Renal cortex interstitium (tissue), 11 donors: ENCODE measurements around the gene TMOD3. TPM values are rescaled to one million over a fixed set of nuclear protein-coding genes. Genes with fewer than 3 reads are reported as not detected.

ENCODE experiments used
- DNase-seq, 11 donors: peaks; one replicate each; pipeline ENCODE4 v3.0.0-alpha.2; 2013; ENCODE audit warnings: low read depth in 9 of 11, low spot score in 4 of 11; ENCODE audit errors: extremely low read depth in 1 of 11
- polyA plus RNA-seq, 3 donors: library from polyadenylated mRNA; unstranded; fragments of 120-200 nt; gene quantifications; one replicate each; pipeline ENCODE4 v1.2.1, GENCODE V29; 2013; ENCODE audit not compliant: insufficient read length in 3 of 3

Gene TMOD3
- polyA plus RNA-seq, 3 donors: 48.3 to 55.3 (median 51.6) TPM

DNA sequence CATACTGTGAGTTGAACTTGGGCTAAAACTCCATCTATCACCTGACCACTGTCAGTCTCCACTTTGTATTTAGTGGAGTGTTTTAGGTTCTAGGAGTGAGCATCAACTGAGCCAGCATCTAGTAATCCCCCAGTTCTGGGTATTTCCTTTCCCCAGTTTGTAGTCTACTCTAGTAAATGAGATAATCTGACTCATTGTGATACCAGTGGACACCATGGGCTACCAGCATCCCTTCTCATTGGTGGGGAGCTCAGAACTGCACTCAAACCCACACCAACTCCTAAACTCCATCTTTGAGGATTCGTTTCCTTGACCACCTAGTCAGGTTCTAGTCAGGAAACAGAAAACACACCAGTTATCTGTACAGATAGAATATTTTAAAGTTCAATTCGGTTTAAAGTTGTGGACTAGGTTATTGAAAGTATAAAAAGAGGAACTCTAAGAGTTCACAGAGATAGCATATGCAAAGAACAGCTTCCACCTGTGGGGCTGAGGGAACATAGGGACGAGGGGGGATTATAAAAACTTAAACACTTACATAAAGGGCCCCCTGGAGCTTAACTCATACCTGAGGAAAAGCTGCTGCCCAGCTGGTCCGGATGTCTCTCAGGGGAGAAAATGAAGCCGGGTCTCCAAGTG lies 106.1 kb downstream of the TMOD3 start:
- DNase-seq: no peak

DNA sequence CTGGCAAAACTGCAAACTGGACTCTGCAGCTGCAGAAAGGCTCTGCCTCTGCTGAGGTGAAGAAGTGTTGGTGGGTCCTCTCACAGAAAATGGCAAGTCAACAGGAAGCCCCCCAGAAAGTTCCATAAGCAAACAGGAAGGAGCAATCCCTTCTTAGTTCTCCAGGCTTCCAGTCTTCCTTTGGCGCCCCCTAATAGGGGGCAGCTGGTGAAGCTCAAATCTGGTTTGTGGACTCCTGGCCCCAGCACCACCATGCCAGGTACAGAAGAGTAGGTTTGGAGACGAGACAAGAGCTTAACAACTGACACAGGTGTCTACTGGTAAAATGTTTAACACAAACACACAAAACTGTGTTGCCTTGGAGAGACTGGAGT lies 106.6 kb downstream of the TMOD3 start:
- DNase-seq: no peak

DNA sequence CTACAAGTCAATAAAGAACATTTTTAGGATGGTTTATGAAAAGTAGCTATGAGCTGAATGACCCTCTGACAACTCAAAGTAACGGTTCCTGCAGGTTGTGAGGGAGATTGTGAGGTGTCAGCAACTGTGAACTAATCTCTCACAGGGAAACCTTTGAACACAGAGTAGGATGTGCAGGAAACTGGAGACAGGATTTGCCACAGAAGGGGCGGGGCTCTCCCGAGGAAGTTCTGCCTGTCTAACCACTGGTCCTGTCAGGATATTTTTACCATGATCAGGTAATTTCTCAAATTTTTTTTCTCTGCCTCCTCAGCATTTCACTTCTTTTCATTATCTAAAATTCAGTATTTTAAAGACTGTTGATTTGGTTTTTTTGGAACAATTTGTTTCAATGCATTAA lies 108.8 kb downstream of the TMOD3 start:
- no peak for DNase-seq

DNA sequence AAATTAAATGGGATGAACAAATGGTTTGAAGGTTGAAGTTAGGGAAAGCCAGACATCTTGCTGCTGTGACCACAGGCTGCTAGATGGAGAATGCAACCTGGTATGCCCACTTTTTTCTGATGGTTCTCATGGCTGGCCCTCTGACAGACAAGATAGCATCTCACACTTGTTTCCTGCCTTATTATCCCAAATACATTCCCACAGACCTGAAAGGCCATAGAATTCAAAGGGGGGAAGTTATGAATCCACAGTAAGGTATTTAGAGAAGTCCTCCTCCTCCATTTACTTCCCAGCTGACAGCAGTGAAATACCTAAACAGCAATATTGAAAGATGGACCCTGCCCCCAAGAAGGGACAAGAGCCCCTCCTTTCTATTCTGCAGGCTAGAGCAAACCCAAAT lies 109.8 kb downstream of the TMOD3 start:
- no peak for DNase-seq

DNA sequence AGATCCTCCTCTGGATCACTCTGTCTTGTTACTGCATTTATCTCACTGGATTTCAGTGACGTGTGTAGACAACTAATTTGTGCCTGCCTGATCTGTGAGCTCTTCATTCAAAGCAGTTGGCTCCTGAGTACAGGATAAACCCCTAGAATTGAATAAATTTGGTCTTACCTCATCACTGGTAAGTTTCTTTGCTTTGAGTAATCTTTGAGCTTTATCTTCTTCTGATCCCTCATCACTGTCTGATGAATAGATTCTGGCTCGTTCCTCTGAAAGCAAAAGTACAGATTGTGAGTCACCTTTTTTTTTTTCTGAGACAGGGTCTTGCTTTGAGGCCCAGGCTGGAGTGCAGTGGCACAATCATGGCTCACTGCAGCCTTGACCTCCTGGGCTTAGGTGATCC lies 117.7 kb downstream of the TMOD3 start:
- DNase-seq: no peak

GRCh38 chr15:51952805-51953204 lies 123.4 kb downstream of the TMOD3 start:
- DNase-seq: no peak

DNA sequence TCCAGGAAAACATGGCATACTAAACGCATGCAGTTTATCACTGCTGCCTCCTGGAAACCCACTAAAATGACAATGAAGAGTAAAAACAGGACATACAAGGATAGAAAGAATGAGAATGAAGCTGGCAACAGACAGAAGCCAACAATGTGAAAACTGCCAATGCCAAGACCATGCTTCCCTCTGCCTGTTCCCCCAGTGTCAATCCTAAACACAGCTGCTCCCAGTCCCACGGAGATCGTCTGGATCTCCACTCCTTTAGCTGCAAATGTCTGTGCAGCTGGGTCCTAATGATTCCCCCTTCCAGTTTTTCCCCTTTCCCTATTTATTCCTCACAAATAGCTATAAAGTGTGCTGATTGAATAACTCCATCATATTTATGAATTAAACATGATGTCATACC lies 126.1 kb downstream of the TMOD3 start:
- DNase-seq: no peak

Other genes starting within 250 kb of the TMOD3 start
- gene DMXL2, start 206.9 kb upstream of the TMOD3 start, polyA plus RNA-seq: 10 to 100 TPM; 52.9 to 91.9 (median 62.2) TPM
- under 1 TPM in 2 of 3 donors, not detected in 1; 0.06 to 0.16 TPM for gene SCG3, start 148.2 kb upstream of the TMOD3 start, polyA plus RNA-seq
- gene LYSMD2, start 92.0 kb upstream of the TMOD3 start, polyA plus RNA-seq: 1 to 10 TPM; 3.6 to 4.3 (median 3.7) TPM
- gene TMOD2, start 78.1 kb upstream of the TMOD3 start, polyA plus RNA-seq: 1 to 10 TPM; 4.6 to 4.9 (median 4.9) TPM
- 10 to 100 TPM; 30.3 to 40.4 (median 39.1) TPM for gene LEO1, start 142.1 kb downstream of the TMOD3 start, polyA plus RNA-seq
- gene MAPK6, start 189.6 kb downstream of the TMOD3 start, polyA plus RNA-seq: 10 to 100 TPM; 34.9 to 42.3 (median 38.2) TPM